HCT116 (cell line): ENCODE measurements around the gene RASGRF2. TPM values are rescaled to one million over a fixed set of nuclear protein-coding genes. Genes with fewer than 3 reads are reported as not detected.

Experiments used
- ATAC-seq: fragments of 200-7000 bp; cut with Tn5 transposase; 2 replicates; pipeline ENCODE4 v1.9.1; 2020; ENCODE audit warnings: mild to moderate bottlenecking, moderate library complexity
- BruUV-seq: library from RNA; stranded (reverse); fragments of 400-500 nt; replicated peaks from 2 replicates; lab custom pipeline; 2021; lab: Mats Ljungman, UMichigan
- CTCF ChIA-PET: fragments of 300-600 bp; sonication (Branson Sonifier 250); formaldehyde crosslinking; loops from one replicate; lab custom pipeline; 2021; ENCODE audit warnings: antibody characterized with exemption; lab: Charles Lee
- POLR2A ChIA-PET: fragments of 300-600, 350-600 bp; sonication (Branson Sonifier 250); formaldehyde crosslinking; loops from one replicate; lab custom pipeline; 2021; ENCODE audit warnings: antibody characterized with exemption; lab: Charles Lee
- RAD21 ChIA-PET, 2 experiments: fragments of 300-600 bp; sonication (Branson Sonifier 250); formaldehyde crosslinking; loops; one replicate each; lab custom pipeline; 2023; ENCODE audit warnings: low total read pairs in 2 of 2; ENCODE audit not compliant: uncharacterized antibody in 2 of 2, unreplicated experiment in 2 of 2, low non-redundant PET in 1 of 2; lab: Charles Lee
- DNase-seq: peaks from one replicate; pipeline ENCODE4 v3.0.0-alpha.2; 2010; ENCODE audit warnings: low read depth, low spot score
- H2AFZ ChIP-seq: fragments of 200-600 bp; shearing (Covaris generic), sonication (generic); 2 replicates; pipeline ENCODE4 v1.6.1; 2017; ENCODE audit warnings: low read depth, mixed run types, mixed read lengths, antibody characterized with exemption, low read length; ENCODE audit not compliant: poor library complexity, severe bottlenecking
- H3K27ac ChIP-seq: 2 replicates; pipeline ENCODE4 v1.5.1; 2012; ENCODE audit warnings: low read depth, low read length
- H3K27me3 ChIP-seq: fragments of 200-600 bp; sonication (generic); 2 replicates; pipeline ENCODE4 v1.6.1; 2016; ENCODE audit warnings: mixed run types, low read length, mixed read lengths; ENCODE audit not compliant: insufficient read depth
- H3K36me3 ChIP-seq, 2 experiments: fragments of 200-500 bp in 1 of 2; fragments of 200-600 bp in 1 of 2; sonication (Bioruptor generic) in 1 of 2; sonication (generic) in 1 of 2; 2 replicates each; pipeline versions ENCODE4 v1.5.1 to v1.6.1; 2014 to 2016; ENCODE audit warnings: low read length in 2 of 2, inconsistent platforms in 1 of 2, mixed read lengths in 1 of 2, mixed run types in 1 of 2; ENCODE audit not compliant: insufficient read depth in 2 of 2, control insufficient read depth in 1 of 2
- H3K4me1 ChIP-seq, 2 experiments: fragments of 200-600 bp in 1 of 2; sonication (generic) in 1 of 2; 2 replicates each; pipeline versions ENCODE4 v1.5.1 to v1.6.1; 2012 to 2017; ENCODE audit warnings: low read length in 2 of 2, inconsistent platforms in 1 of 2, mild to moderate bottlenecking in 1 of 2, mixed read lengths in 1 of 2, mixed run types in 1 of 2, moderate library complexity in 1 of 2; ENCODE audit not compliant: insufficient read depth in 2 of 2, control insufficient read depth in 1 of 2
- H3K4me2 ChIP-seq: fragments of 200-600 bp; sonication (generic); 2 replicates; pipeline ENCODE4 v1.6.1; 2017; ENCODE audit warnings: mixed run types, low read length, mixed read lengths
- H3K4me3 ChIP-seq, 2 experiments: fragments of 200-600 bp in 1 of 2; sonication (generic) in 1 of 2; replicated peaks in 1 of 2; 2 replicates each; pipeline ENCODE4 v1.5.1; 2011 to 2016; ENCODE audit warnings: low read length in 2 of 2, control low read depth in 1 of 2, low read depth in 1 of 2, mild to moderate bottlenecking in 1 of 2, mixed read lengths in 1 of 2, mixed run types in 1 of 2
- H3K79me2 ChIP-seq: fragments of 200-600 bp; sonication (generic); 2 replicates; pipeline ENCODE4 v1.6.1; 2017; ENCODE audit warnings: mild to moderate bottlenecking, mixed run types, low read length, moderate library complexity, mixed read lengths; ENCODE audit not compliant: insufficient read depth
- H3K9ac ChIP-seq: fragments of 200-600 bp; sonication (generic); 2 replicates; pipeline ENCODE4 v1.6.1; 2016; ENCODE audit warnings: low read length, mixed read lengths
- H3K9me2 ChIP-seq: fragments of 200-600 bp; sonication (generic), shearing (Covaris generic); 2 replicates; pipeline ENCODE4 v1.6.1; 2017; ENCODE audit warnings: mixed run types, mild to moderate bottlenecking, moderate library complexity; ENCODE audit not compliant: insufficient read depth
- H3K9me3 ChIP-seq, 2 experiments: fragments of 200-500 bp in 1 of 2; fragments of 200-600 bp in 1 of 2; sonication (Bioruptor generic) in 1 of 2; sonication (generic) in 1 of 2; 2 replicates each; pipeline ENCODE4 v1.6.1; 2014 to 2017; ENCODE audit warnings: low read length in 2 of 2, mixed read lengths in 2 of 2, inconsistent platforms in 1 of 2, low read depth in 1 of 2, mild to moderate bottlenecking in 1 of 2, mixed run types in 1 of 2, moderate library complexity in 1 of 2; ENCODE audit not compliant: control insufficient read depth in 1 of 2, insufficient read depth in 1 of 2
- H4K20me1 ChIP-seq: fragments of 200-600 bp; sonication (generic), shearing (Covaris generic); 2 replicates; pipeline ENCODE4 v1.6.1; 2017; ENCODE audit warnings: mixed run types, mild to moderate bottlenecking, moderate library complexity; ENCODE audit not compliant: insufficient read depth
- ATF3 ChIP-seq: IDR thresholded peaks from 2 replicates; pipeline ENCODE4 v1.6.1; 2012
- CBX3 ChIP-seq: IDR thresholded peaks from 2 replicates; pipeline ENCODE4 v1.6.1; 2012; ENCODE audit warnings: low read depth
- CTCF ChIP-seq, 3 experiments: fragments of 200-600 bp in 1 of 3; sonication (generic) in 1 of 3; IDR thresholded peaks in 2 of 3; conservative IDR thresholded peaks in 1 of 3; 2 replicates each; pipeline ENCODE4 v1.5.1; 2012 to 2017; ENCODE audit warnings: low read depth in 2 of 3, low read length in 2 of 3, antibody characterized with exemption in 1 of 3, borderline replicate concordance in 1 of 3, control low read depth in 1 of 3, mild to moderate bottlenecking in 1 of 3, mixed read lengths in 1 of 3, mixed run types in 1 of 3, moderate library complexity in 1 of 3; ENCODE audit not compliant: insufficient read depth in 1 of 3
- EGR1 ChIP-seq: IDR thresholded peaks from 2 replicates; pipeline ENCODE4 v1.6.1; 2012; ENCODE audit warnings: low read depth
- EZH2phosphoT487 ChIP-seq: fragments of 200-600 bp; IDR thresholded peaks from 2 replicates; pipeline ENCODE4 v1.6.1; 2018; ENCODE audit warnings: antibody characterized with exemption, borderline replicate concordance
- JUND ChIP-seq: IDR thresholded peaks from 2 replicates; pipeline ENCODE4 v1.6.1; 2012
- MAX ChIP-seq: IDR thresholded peaks from 2 replicates; pipeline ENCODE4 v1.6.1; 2012
- POLR2A ChIP-seq: IDR thresholded peaks from 2 replicates; pipeline ENCODE4 v1.7.0; 2011; ENCODE audit warnings: borderline replicate concordance; ENCODE audit not compliant: insufficient read depth, insufficient read length; ENCODE audit errors: extremely low read depth
- POLR2AphosphoS5 ChIP-seq: IDR thresholded peaks from 2 replicates; pipeline ENCODE4 v1.6.1; 2011; ENCODE audit warnings: mild to moderate bottlenecking, low read depth, low read length, moderate library complexity
- SIN3A ChIP-seq: IDR thresholded peaks from 2 replicates; pipeline ENCODE4 v1.6.1; 2012; ENCODE audit warnings: low read depth
- YY1 ChIP-seq: IDR thresholded peaks from 2 replicates; pipeline ENCODE4 v1.6.1; 2011; ENCODE audit warnings: low read length, low read depth, moderate library complexity, mild to moderate bottlenecking; ENCODE audit not compliant: insufficient replicate concordance; ENCODE audit errors: extremely low read depth
- ZBTB33 ChIP-seq: IDR thresholded peaks from 2 replicates; pipeline ENCODE4 v1.6.1; 2011; ENCODE audit warnings: mild to moderate bottlenecking, low read length, moderate library complexity; ENCODE audit not compliant: insufficient replicate concordance; ENCODE audit errors: extremely low read depth
- ZNF274 ChIP-seq: fragments of 200-500 bp; sonication (Bioruptor generic); IDR thresholded peaks from 2 replicates; pipeline ENCODE4 v1.6.1; 2014; ENCODE audit warnings: mild to moderate bottlenecking, low read depth, low read length, inconsistent platforms
- intact Hi-C: fragments of 100-400 bp; cut with micrococcal nuclease; formaldehyde crosslinking; loops from 2 replicates; pipeline ENCODE4 v1.10.0; 2022
- total RNA-seq: library from RNA; stranded (reverse); gene quantifications from one replicate; pipeline ENCODE4 v1.2.1, GENCODE V29; 2021; ENCODE audit not compliant: unreplicated experiment

The RASGRF2 gene
- total RNA-seq, 1 experiment from 2014 or later, result 0.05 TPM

GRCh38 chr5:81046041-81046440 lies 85.9 kb downstream of the RASGRF2 start:
- DNase-seq (no peak), ATAC-seq (no peak)
- H3K9me2 ChIP-seq, result no peaks in the 10 kb centered on the region
- H4K20me1 ChIP-seq, result no peaks in the 10 kb centered on the region
- no peak for TF ChIP-seq YY1
- no peak for TF ChIP-seq SIN3A
- no peak for TF ChIP-seq CBX3
- TF ChIP-seq EZH2phosphoT487, result no peak
- TF ChIP-seq ATF3, result no peak
- no peak for TF ChIP-seq ZNF274
- TF ChIP-seq POLR2A, result no peak
- no peak for TF ChIP-seq POLR2AphosphoS5
- TF ChIP-seq MAX, result no peak
- no peak for TF ChIP-seq EGR1
- TF ChIP-seq JUND, result no peak
- no peaks in the 10 kb centered on the region for H3K36me3 ChIP-seq
- no peak overlapping the region for H2AFZ ChIP-seq
- intact Hi-C loops, result no loop called here
- H3K4me1 ChIP-seq, result no peaks in the 10 kb centered on the region
- no peak overlapping the region for H3K4me3 ChIP-seq
- POLR2A ChIA-PET, result no interaction called here
- no peaks in the 10 kb centered on the region for H3K79me2 ChIP-seq
- RAD21 ChIA-PET, result no interaction called here
- CTCF ChIA-PET, result no interaction called here
- no peak overlapping the region for H3K27ac ChIP-seq
- H3K4me2 ChIP-seq, result no peak overlapping the region
- BruUV-seq, result no TSS peak
- H3K9ac ChIP-seq, result no peak overlapping the region
- peaks cover 5% of the 10 kb centered on the region; the same call in 1 of the 2 replicates for H3K27me3 ChIP-seq
- H3K9me3 ChIP-seq, result no peaks in the 10 kb centered on the region

GRCh38 chr5:81052325-81052724 lies 92.2 kb downstream of the RASGRF2 start:
- Histone ChIP-seq H3K27ac (no peak overlapping the region), H3K4me2 (no peak overlapping the region), H3K9me2 (no peaks in the 10 kb centered on the region), H3K9me3 (no peaks in the 10 kb centered on the region), H3K79me2 (no peaks in the 10 kb centered on the region), H2AFZ (no peak overlapping the region), H3K4me1 (no peaks in the 10 kb centered on the region), H3K36me3 (no peaks in the 10 kb centered on the region), H4K20me1 (no peaks in the 10 kb centered on the region), H3K27me3 (peaks cover 5% of the 10 kb centered on the region; the same call in 1 of the 2 replicates), H3K9ac (no peak overlapping the region), H3K4me3 (no peak overlapping the region)
- RAD21 ChIA-PET, result no interaction called here
- intact Hi-C loops, result no loop called here
- DNase-seq (no peak), ATAC-seq (no peak)
- CTCF ChIA-PET, result no interaction called here
- POLR2A ChIA-PET, result no interaction called here
- BruUV-seq, result no TSS peak
- TF ChIP-seq SIN3A (no peak), MAX (no peak), EZH2phosphoT487 (no peak), CTCF (IDR thresholded peaks at IDR 0.05 in 2 of 3, conservative IDR thresholded peaks at IDR 0.05 in 1 of 3; ENCODE audit: borderline replicate concordance in 1 of 3, insufficient read depth in 1 of 3, low read depth in 2 of 3, low read length in 2 of 3) (no peak), ZBTB33 (no peak)
